Lower leg skin (tissue), 4 donors: ENCODE data around the gene QSOX2. TPM values are rescaled to one million over a fixed set of nuclear protein-coding genes. Genes with fewer than 3 reads are reported as not detected.

ENCODE experiments used
- DNase-seq, 2 donors: peaks; one replicate each; pipeline ENCODE4 v3.0.0-alpha.2; 2019; ENCODE audit warnings: low spot score in 2 of 2
- H3K4me3 ChIP-seq: fragments of 200-600 bp; sonication (generic); 2 replicates; pipeline ENCODE4 v1.5.1; 2017; ENCODE audit warnings: mild to moderate bottlenecking, low read depth; ENCODE audit not compliant: poor library complexity, severe bottlenecking
- POLR2A ChIP-seq, 2 donors: fragments of 450-650 bp; IDR thresholded peaks; one replicate each; pipeline ENCODE4 v1.6.1; 2016 to 2017; ENCODE audit warnings: antibody characterized with exemption in 2 of 2, mild to moderate bottlenecking in 1 of 2, moderate library complexity in 1 of 2
- WGBS, 2 donors: methylation state at CpG; one replicate each; pipeline ENCODE4 v1.1.5; 2018; 5-methylcytosine and 5-hydroxymethylcytosine counted together
- intact Hi-C: fragments of 100-400 bp; cut with DNase I; formaldehyde crosslinking; loops from one replicate; pipeline ENCODE4 v1.15.0; 2023; ENCODE audit warnings: low total_unique reads
- total RNA-seq, 4 donors: library from RNA; depleted of rRNA; stranded (reverse); fragments of >200 nt; gene quantifications; one replicate each; pipeline ENCODE4 v1.1.0, GENCODE V29; 2016
- TF ChIP-seq, protein P1 (sequence below), 3 donors: fragments of 450-650 bp; IDR thresholded peaks; one replicate each; pipeline ENCODE4 v1.5.1; 2016; ENCODE audit warnings: antibody characterized with exemption in 3 of 3, mild to moderate bottlenecking in 3 of 3, moderate library complexity in 2 of 3

QSOX2 gene
- total RNA-seq, 4 donors from 2014 or later, result 8.7 to 13.0 (median 11.1) TPM

DNA sequence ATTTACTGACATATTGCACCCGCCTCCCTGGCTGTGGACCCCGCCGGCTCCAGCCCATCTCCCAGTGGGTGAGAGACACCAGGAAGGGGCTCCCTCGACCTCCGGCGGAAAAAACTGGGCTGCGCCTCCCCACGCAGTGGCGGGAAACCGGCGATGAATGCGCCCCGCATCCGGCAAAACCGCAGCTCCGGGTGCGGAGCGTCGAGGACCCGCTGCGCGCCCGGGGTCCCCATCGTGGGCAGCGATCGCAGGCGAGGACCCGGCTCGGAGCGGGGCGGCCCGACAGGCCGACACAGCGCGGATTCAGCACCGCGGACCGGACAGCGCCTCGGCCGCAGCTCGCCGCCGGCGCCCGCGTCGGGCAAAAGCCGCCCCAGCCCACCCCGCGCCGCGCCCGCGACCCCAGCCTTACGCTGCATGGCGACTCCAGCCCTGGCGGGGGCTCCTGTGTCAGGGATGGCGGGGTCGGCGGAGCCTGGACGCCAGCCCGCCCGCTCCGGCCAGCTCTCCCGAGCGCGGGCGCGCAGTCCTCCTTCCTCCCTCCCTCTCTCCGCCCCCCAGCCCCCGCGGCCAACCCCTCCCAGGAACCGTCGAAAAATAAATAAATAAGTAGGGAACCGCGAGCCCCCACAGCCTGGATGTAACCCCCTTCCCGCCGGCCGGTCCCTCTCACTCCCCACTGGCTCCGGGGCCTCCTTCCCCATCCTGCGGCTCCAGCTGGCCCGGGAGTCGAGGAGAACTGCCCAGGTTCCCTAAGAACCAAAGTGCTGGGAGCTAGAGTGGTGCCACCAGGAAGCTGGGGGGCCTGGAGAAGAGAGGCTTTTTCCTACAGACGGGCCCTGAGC, 43.8 kb downstream of the QSOX2 start:
- no peak overlapping the region for H3K4me3 ChIP-seq
- DNase-seq, result no peak
- WGBS, 2 donors, result 12 to 16% methylated on average over 16 to 59 of the region's 85 CpGs
- intact Hi-C loops, result no loop called here
- TF ChIP-seq POLR2A (IDR thresholded peaks at IDR 0.05), result no peak
- TF ChIP-seq, protein P1, sequence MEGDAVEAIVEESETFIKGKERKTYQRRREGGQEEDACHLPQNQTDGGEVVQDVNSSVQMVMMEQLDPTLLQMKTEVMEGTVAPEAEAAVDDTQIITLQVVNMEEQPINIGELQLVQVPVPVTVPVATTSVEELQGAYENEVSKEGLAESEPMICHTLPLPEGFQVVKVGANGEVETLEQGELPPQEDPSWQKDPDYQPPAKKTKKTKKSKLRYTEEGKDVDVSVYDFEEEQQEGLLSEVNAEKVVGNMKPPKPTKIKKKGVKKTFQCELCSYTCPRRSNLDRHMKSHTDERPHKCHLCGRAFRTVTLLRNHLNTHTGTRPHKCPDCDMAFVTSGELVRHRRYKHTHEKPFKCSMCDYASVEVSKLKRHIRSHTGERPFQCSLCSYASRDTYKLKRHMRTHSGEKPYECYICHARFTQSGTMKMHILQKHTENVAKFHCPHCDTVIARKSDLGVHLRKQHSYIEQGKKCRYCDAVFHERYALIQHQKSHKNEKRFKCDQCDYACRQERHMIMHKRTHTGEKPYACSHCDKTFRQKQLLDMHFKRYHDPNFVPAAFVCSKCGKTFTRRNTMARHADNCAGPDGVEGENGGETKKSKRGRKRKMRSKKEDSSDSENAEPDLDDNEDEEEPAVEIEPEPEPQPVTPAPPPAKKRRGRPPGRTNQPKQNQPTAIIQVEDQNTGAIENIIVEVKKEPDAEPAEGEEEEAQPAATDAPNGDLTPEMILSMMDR (IDR thresholded peaks at IDR 0.05), result no peak

GRCh38 chr9:136201174-136201573, 44.4 kb downstream of the QSOX2 start:
- DNase-seq, result no peak
- WGBS, 2 donors, result 48 to 58% methylated on average over 13 of the region's 13 CpGs
- H3K4me3 ChIP-seq, result no peak overlapping the region
- intact Hi-C loops, result no loop called here
- TF ChIP-seq, protein P1 (IDR thresholded peaks at IDR 0.05), result no peak
- no peak for TF ChIP-seq POLR2A (IDR thresholded peaks at IDR 0.05)

DNA sequence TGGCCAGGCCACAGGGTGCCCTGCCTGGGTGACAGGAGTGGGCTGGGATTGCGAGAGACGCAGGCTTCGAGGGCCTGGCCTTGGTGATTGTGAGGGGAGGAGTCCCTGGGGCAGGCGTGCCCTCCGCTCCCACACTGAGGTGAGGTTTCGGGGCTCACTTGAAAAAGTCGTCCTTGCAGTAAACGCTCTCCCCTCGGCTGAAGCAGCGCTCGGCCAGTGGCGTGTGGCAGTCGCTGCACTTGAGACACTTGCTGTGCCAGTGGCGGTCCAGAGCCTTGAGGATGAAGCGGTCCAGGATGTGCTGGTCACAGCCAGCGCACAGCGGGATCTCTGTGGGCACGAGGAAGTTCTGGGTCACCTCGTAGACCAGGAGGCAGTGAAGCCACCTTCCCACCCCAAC, 45.2 kb downstream of the QSOX2 start:
- no peak overlapping the region for H3K4me3 ChIP-seq
- TF ChIP-seq, protein P1 (IDR thresholded peaks at IDR 0.05), result no peak
- TF ChIP-seq POLR2A (IDR thresholded peaks at IDR 0.05), result no peak
- WGBS, 2 donors, result 48 to 64% methylated on average over 19 of the region's 19 CpGs
- intact Hi-C loops, result no loop called here
- no peak for DNase-seq

- no peak for DNase-seq
- TF ChIP-seq, protein P1 (IDR thresholded peaks at IDR 0.05), result no peak
- no peak for TF ChIP-seq POLR2A (IDR thresholded peaks at IDR 0.05)
- no peak overlapping the region for H3K4me3 ChIP-seq
- WGBS, 2 donors, result 8 to 11% methylated on average over 22 to 62 of the region's 71 CpGs
- intact Hi-C loops, result no loop called here
Observed at GRCh38 chr9:136199391-136200288, 46.0 kb downstream of the QSOX2 start.

DNA sequence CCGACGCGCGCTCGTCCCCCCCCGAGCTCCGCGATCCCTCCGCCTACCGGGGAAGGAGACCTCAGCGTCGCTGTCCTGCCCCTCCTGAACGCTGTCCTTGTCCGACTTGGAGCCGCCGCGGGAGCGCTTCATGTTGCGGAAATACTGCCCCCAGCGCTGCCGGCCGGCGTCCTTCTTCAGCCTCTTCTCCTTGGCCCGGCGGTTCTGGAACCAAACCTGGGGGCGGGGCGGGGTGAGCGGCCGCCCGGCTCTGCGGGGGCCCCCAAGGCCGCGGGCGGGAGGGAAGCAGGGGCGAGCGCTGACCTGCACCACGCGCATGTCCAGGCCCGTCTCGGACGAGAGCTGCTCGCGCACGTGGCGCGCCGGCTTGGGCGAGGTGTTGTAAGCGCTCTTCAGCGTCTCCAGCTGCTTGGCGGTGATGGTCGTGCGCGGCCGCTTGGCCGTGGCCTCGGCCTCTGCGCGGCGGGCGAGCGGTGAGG, 47.0 kb downstream of the QSOX2 start:
- WGBS, 2 donors, result 0 to 3% methylated on average over 21 to 29 of the region's 62 CpGs
- DNase-seq, result no peak
- intact Hi-C loops, result no loop called here
- TF ChIP-seq, protein P1 (IDR thresholded peaks at IDR 0.05), result no peak
- TF ChIP-seq POLR2A (IDR thresholded peaks at IDR 0.05), result no peak
- H3K4me3 ChIP-seq, result no peak overlapping the region
